ENCODE data around the gene CASP2. TPM values are rescaled to one million over a fixed set of nuclear protein-coding genes. Genes with fewer than 3 reads are reported as not detected.

Gene CASP2
- total and polyA plus RNA-seq, 2 of the 13 experiments (the other 11 are each of a cell fraction or from before 2014, with no cell fraction given) = 10.2 to 13.7 TPM

GRCh38 chr7:143248761-143249354, 39.3 kb upstream of the CASP2 start (continued):
- TF ChIP-seq ZNF710 (CRISPR knock-in tag; IDR thresholded peaks at IDR 0.05; ENCODE audit: borderline replicate concordance) (no peak), ZNF362 (CRISPR knock-in tag; IDR thresholded peaks at IDR 0.05; ENCODE audit: borderline replicate concordance) (no peak), SAP130 (CRISPR knock-in tag; IDR thresholded peaks at IDR 0.05; ENCODE audit: low read depth) (peak; percentile 40; the same call in 1 of the 2 replicates), YEATS4 (CRISPR knock-in tag; IDR thresholded peaks at IDR 0.05; ENCODE audit: borderline replicate concordance) (no peak; the same call in 1 of the 2 replicates), ZBTB40 (IDR thresholded peaks at IDR 0.05) (no peak), ZBTB40 (CRISPR knock-in tag; IDR thresholded peaks at IDR 0.05) (peak; percentile 57; the same call in 1 of the 2 replicates), LCORL (IDR thresholded peaks at IDR 0.05) (no peak), LCORL (CRISPR knock-in tag; IDR thresholded peaks at IDR 0.05) (peak; percentile 84), ZNF746 (CRISPR knock-in tag; IDR thresholded peaks at IDR 0.05) (no peak), PLRG1 (conservative IDR thresholded peaks at IDR 0.05) (no peak), ZNF75D (CRISPR knock-in tag; IDR thresholded peaks at IDR 0.05; ENCODE audit: borderline replicate concordance) (no peak), HDAC2 (CRISPR knock-in tag; IDR thresholded peaks at IDR 0.05) (peak; percentile 75; the same call in 1 of the 2 replicates), ZFP1 (CRISPR knock-in tag; IDR thresholded peaks at IDR 0.05) (no peak), MTF2 (CRISPR knock-in tag; IDR thresholded peaks at IDR 0.05; ENCODE audit: borderline replicate concordance) (no peak), ZNF580 (CRISPR knock-in tag; IDR thresholded peaks at IDR 0.05; ENCODE audit: borderline replicate concordance, low read depth) (no peak), GABPA (IDR thresholded peaks at IDR 0.05; ENCODE audit: low read depth, low read length) (no peak), GABPA (CRISPR knock-in tag; IDR thresholded peaks at IDR 0.05; ENCODE audit: low read depth) (no peak), ELF1 (CRISPR knock-in tag; IDR thresholded peaks at IDR 0.05) (no peak), POLR2A (IDR thresholded peaks at IDR 0.05; ENCODE audit: insufficient read depth in 1 of 2, low read depth in 2 of 2, low read length in 2 of 2) (no peak)
